ENCODE measurements around the gene MTO1.

GRCh38 chr6:73515204-73515655, 53.7 kb downstream of the MTO1 start:
- TF ChIP-seq EZH2phosphoT487 (IDR thresholded peaks at IDR 0.05; ENCODE audit: insufficient read depth, low read depth), result no peak
- TF ChIP-seq EZH2 (IDR thresholded peaks at IDR 0.05; ENCODE audit: insufficient read depth, poor library complexity, severe bottlenecking), result no peak

Measured in GM23248 (cell line).